Measurements from ENCODE around the gene AP5B1.

DNA sequence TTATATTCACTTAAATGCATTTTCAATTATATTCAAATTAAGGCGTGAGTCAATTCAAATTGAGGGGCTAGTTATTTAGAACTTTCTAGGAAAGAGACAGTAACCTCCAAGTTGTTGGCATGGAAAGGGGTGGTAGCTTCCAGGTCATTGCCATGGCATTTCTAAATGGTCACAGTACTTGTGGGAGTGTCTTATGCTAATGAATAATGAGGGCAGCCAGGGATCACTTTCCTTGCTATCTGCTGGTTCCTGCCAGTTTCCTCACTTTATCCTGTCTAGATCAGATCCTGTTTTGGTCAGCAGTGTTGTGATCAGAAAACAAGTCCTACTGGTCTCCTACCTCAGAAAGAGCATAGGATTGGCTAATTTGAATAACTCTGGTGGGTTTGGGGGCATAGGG is 38.4 kb downstream of the AP5B1 start:
- TF ChIP-seq SETDB1 (IDR thresholded peaks at IDR 0.05; ENCODE audit: low read length) (no peak), C11orf30 (IDR thresholded peaks at IDR 0.05; ENCODE audit: low read depth) (no peak), ZNF12 (CRISPR knock-in tag; IDR thresholded peaks at IDR 0.05) (no peak), ZNF780A (CRISPR knock-in tag; IDR thresholded peaks at IDR 0.05) (no peak)
